HG02798 (cell line): Measurements from ENCODE around the gene NXPH1.
A peak's percentile ranks its signal among the peaks of the same experiment; 100 is the strongest.

Source experiments
- ATAC-seq: cut with Tn5 transposase; IDR thresholded peaks from one replicate; pipeline ENCODE4 v1.9.1; 2021; ENCODE audit warnings: mild to moderate bottlenecking; ENCODE audit not compliant: unreplicated experiment, poor library complexity

The NXPH1 gene

DNA sequence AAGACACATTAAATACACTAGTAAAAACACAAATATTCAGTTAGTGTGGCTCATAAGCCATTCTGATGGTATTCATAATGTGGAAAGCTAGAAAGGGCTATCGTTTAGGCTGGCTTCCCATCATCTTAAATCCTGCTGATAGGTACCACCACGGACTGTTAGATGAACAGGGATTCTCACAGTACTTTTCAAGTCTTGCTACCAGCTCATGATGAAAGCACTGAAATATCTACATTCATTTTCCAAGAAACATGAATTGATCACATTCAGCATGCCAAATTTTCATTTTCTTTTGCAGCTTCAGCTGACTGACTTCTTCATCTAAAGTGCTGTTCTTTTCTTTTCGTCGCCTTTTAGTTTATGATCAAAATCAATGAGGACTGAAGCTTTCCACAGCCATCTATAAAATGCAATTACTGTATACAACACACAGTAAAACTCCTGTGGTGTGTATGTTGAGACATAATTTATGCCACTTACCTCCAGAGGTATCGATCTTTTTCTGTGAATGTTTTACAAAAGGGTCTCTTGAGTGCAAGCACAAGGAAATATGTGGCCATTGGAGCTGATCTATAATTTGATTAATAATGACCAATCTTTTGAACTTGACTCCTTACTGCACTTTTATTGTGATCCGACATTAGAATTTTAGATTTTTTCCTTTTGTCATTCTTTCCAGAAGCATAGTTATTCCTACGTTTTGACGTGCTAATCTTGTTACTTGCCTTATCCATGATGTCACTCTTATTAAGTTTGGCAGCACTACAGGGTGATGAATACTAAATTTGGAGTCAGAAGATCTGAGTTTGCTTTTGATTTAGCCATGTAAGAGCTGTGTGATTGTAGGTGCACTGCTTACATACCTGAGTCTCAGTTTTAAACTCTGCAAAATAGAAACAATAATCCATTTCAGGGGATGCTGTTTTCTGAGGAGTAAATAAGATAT, 58.4 kb downstream of the NXPH1 start:
- ATAC-seq: no peak

DNA sequence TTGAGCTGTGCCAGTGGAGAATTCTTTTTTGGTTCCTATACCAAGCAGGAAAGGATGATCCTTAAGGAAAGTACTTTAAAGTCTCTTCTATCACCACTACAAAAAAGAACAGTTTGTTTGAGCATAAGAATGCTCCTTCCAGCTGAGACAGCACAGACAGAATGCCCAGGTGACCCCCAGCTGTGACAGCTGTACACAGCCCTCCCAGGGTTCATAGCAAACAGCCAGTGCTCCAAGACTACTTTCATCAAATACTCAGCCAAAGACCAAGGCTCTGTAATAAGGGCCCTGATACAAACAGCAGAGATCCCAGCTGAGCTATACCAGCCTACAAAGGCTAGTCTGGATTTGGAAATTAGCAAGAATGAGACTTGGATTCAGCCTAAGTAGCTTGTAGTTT, 65.7 kb downstream of the NXPH1 start:
- ATAC-seq: no peak

DNA sequence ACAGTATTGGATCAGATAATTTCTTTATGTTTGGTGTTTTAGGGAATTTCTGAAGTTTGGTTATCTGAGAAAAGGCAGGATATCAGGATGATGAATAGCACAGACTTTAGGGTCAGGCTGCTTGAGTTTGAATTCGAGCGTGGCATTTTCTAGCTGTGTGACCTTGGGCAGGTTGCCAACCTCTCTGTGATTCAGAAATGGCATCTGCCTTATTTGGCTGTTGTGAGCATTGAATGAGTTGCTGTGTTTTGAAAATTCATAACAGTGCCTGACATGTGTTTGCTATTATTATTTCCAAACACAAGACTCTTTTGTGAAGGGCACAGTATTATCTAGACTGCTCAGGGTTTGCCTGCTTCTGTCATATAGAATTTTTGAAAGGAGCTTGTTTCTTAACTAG, 66.9 kb downstream of the NXPH1 start:
- no peak for ATAC-seq

DNA sequence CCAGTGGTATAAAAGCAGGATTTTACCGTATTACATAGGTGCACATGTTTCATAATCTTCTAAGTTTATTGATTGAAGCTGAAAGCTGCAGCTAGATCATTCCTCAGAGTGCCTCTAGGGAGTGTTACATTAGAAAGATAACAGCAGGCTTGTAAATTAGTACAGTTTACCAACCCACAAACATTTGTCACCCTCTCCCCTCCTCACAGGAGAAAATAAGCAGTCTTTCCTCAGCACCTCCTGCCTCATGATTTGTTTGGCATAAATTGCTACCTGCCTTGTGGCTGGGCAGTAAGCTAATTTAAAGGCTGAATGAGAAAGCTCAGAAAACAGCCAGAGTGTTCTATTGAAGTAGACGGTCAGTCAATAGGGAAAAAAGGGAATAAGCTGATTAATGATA, 74.2 kb downstream of the NXPH1 start:
- no peak for ATAC-seq

DNA sequence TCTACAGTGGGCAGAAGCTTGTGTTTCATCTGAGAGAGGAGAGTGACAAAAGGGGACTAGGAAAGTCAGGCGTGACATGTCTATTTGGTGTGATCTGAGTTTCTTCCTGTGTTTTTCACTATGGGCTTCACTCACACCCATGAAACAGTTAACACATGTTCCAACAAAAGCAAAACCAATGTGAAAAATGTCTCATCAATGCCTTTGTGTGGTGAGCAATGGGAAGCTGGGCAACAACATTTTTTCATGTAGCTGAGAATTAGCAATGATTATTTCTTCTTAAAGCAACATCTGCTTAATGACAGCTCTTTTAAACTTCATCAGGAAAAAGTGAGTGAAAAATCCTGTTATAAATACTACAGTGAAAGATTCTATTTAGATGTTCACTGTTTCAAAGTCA, 76.2 kb downstream of the NXPH1 start:
- no peak for ATAC-seq

DNA sequence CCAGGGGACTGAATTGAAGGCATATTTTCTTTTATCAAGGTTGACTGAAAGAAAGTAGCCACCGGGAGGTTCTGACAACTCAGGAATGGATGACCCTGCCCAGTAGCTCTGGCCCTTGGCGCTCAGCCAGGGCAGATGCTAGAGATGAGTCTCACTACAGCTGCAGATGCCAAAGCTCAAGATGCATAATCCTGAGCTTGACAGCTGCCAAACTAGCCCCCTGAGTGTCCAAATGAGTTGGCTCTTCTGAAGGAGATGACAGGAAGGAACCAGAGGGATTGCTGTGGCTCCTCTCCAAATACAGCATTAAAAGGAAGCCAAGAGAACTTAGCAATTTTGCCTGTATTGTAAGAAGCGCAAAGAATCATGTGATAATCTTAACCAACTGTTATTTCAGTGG, 78.4 kb downstream of the NXPH1 start:
- ATAC-seq: no peak

DNA sequence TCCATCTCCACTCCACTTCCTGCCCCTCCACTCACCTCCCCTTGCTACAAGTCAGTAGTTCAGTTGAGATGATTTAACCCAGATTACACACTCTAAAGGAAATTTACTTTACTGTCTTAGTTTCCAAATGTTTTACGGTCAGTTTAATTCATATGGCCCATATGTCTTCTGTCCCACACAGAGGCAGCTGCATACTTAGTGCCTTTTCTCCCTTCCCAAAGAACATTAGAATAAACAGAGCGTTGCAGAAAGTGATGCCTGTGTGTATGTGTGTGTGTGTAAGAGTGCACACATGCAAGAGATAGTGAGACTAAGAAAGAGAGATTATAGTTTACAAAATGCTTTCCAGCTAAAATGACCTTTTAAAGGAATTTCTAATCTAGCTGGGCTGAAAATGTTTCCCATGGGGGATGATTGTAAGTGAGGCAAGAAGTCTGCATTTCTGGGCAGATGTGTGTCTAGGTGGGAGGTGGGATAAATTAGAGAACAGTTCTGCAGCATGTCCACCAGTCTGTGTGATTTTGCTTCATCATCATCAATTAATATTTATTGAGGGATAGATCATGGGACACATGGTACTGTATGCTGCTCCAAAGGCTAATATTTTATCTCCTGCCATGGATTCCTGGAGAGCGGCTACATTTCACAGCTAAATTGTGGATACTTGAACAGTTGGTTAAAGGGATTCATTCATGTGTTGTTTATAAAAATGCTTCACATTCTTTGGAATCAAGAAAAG, 81.5 kb downstream of the NXPH1 start:
- no peak for ATAC-seq

DNA sequence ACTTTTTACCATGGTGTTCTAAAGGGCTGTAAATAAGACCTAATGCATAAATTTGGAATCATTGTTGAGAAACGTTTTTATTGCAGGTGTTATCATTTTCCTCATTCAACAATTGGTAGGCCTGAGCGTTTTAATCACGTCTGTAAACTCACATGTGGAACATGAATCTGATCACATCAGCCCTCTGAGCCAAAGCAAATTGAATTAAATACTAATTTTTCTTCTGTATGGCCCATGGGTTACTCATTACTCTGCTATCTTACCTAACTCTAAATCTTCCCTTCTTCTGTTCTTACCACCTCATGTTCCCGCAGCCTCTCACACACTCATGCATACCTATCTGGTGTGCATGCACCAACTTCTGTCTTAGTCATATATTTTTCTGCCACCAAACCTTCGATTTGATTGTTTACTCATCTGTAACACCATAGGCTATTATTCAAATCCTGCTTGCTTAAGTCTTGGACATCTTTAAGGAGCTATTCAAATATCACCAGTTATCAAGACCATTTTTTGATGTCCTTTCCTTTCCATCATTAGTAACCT, 82.3 kb downstream of the NXPH1 start:
- no peak for ATAC-seq

DNA sequence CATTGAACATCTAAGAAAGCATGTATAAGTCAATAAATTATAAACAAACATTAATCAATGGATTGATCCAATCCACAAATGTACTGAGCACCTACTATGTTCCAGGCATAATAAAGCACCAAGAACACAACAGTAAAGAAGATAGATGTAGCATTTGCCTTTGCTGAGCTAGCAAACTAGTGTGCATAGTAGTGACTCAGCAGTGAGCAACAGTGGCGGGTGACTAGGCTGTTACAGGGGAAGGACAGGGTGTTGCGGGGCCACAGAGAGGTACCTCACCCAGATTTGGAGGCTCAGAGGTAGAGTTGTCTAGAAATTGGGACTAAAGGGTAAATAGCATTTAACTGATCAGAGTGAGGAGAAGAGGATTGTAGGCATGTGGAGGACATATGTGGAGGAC, 83.6 kb downstream of the NXPH1 start:
- no peak for ATAC-seq

DNA sequence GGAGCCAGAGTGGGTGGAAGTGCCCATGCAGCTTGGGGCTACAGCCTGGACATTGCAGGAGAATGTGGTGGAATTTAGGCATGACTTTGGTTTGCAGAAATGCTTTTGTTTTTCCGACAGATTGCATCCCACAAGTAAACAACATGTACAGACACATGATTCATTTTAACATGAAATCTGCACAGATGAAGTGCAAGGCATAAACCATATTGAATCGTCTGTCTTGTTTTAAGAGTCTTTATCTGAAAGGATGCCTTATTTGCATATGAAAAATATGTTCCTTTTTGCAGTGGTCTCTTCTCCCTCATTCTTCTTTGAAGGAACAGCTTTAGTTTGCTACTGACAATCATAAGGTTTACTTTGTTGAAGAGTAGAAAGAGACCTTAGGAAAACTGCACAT, 94.9 kb downstream of the NXPH1 start:
- ATAC-seq: no peak

DNA sequence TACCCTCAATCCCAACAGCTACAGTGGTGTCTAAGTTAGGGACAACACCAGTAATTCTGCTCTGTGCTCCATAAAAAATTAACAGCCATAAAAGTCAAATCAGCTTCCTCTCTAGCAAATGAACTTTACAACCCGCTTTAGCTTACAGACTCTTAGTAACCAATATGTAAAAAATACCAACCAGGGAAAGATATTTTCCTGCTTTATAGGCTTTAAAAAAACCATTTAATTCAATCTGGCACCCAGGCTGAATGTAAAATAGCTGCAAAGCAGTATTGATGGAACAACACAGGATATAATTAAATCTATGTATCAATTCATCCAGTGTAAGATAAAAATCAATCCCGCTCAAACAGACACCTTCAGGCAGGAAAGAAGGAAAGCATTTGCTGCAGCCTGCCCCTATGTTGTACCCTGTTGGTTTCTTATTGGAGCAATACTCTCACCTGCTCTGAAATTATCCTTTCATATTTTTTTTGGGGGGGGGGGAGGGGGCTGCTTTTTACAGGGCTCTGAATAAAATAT, 98.6 kb downstream of the NXPH1 start:
- no peak for ATAC-seq

DNA sequence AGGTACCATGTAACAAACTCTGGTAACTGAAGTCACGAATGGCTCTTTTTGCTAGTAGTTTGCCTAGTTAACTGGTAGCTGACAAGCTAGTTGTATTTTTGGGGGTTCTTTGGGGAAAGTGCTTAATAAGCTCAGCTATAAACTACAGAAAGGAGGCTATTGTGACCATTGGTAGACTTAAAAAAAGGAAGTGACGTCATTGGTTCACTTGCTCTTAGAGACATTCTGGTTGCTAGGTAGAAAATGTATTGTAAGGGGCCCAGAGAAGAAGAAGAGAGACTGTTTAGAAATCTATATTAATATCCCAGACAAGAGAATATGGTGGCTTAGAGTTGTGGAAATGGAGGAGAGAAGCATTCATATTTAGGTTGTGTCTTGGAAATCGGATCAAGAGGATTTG, 103.0 kb downstream of the NXPH1 start:
- peak; percentile 77 for ATAC-seq

DNA sequence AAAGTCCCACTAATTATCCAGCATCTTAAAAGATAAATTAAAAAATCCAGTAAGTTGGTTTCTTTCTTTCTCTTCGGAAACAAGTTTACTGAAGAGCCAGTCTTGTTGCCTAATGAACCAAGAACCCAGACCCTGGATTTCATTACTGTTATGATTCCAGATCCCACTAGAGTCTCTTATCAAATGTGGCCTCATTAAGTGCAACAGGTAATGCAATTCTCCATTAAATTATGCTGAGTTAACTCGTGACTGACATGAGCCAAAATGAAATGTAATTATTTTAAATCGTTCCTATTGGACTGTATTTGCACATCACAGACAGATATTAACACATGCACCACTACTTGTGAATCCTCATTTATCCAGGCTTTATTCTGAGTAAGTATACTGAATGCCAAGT, 115.6 kb downstream of the NXPH1 start:
- ATAC-seq: no peak

DNA sequence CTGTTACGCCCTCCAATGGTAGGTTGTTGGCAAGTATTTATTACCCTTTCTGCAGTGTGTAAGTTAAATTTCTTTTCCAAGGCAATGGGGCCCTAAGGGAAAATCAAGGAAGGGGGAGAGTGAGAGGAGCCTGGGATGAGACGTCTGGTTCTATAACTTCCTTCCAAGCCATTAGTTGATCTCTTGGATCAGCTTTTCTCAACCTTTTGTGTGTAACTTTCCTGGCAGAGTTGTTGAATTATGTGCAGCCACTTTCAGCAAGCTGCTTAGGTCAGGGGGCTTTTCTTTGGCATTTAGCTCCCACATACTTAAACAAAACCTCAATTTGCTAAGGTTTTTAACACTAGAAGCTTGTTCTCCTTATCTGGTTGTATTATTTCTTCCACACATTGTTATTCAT, 127.1 kb downstream of the NXPH1 start:
- ATAC-seq: no peak

DNA sequence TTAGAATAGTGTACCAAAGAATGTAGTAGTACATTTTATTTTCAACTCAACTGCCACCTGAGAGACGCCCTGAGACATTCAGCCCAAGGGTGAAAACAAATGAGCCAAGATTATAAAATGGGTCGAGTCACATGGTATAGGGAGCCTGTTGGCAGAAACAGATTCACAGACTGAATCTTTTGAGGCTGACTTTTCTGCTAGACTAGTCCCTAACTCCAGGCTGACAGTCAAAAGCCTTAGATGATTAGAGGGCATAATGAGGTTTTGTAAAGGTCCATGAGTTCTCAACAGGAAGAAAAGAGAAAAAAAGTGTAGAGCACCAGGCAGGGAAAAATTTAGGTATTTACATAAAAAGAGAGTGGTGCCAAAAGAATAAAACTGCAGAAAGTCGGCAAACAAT, 128.0 kb downstream of the NXPH1 start:
- no peak for ATAC-seq

DNA sequence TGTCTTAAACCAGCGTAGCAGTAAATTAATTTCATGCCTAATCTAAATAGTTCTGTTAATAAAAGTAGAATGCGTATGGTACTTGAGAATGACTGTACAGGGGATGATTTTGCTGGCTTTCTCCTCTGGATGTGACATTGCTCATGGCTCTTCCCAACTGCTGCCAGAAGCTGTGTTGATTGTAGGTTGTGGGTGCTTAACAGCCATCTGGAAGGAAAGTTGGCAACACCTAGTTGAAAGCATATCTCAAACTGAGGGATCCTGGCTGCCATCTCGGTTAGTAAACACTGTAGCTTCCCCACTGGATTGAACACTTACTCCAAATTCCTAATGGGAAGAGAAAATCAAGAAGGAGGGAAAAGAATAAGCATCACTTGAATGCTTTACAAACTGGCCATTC, 130.9 kb downstream of the NXPH1 start:
- ATAC-seq: no peak

DNA sequence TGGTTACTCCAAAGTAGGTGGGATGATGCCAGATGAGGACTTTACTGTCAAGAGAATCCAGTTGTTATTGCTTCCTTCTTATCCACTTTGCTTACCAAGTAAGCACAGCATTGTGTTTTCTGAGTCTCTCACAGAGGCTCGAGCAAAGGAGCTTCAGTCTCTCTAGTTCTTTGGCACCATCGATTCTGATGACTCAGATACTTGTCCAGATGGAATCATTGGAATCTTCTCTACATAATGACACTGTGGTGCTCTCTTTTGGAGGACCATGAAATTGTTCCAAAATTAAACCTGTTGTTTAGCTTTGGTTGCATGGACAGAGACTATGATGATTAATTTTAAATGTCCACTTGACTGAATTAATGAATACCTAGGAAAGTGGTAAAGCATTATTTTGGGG, 132.6 kb downstream of the NXPH1 start:
- ATAC-seq: no peak

DNA sequence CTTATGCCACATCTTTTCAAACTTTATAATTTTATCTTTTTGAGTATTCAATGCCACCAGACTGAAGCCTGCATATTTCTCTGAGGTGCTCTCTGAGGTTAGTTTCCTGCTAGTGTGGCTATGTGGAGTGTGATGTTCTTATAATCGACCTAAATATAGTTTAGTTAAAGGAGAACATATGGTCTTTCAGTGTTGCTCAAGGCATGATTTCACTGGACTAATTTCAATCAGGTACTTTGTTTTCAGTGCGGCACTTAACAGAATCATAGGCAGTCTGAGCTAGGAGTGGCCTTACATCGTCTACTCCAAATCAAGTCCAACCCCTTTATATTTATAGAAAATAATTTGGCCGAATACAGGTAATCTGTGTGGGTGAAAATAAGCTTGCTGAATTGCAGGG, 134.2 kb downstream of the NXPH1 start:
- no peak for ATAC-seq

DNA sequence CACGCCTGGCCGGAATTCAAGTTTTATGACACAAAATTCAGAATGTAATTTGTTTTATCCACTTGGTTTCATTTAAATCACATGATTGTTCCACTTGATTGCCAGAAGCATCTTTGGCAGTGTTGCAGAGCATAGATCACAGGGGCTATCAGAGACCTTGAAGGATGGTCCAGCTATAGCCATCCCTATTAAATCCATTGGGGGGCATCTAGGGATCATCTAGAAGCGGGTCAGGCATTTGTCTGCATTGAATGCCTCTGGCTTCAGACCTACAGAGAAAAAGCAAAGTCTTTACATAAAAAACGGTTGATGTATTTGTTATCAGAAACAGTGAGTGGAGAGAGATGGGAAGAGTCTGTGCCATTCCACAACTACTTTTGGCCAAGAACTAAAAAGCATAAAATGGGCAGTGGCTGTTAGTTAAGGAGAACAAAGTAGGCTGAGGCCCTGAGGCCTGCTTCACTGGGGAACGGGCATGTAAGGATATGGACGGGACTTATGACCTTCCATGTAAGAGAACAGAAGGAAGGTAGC, 146.3 kb downstream of the NXPH1 start:
- ATAC-seq: no peak

DNA sequence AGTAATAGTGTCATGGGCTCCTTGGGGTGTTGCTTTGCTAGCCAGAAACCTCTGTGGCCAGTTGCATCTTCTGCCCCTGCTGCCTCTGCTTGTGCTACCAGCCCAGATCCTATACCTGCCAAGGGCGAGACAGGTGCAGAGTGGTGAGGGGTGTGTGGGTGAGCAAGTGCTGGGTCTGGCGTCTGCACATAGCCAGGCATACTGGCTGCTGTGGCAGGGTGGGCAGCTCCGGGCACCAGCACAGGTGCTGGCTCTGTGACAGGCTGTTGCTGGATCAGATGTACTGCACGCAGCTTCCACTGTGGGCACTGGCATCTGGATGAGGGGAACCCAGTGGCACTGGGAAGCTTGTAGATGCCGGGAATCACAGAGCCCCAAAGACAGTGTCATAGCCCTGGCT, 148.4 kb downstream of the NXPH1 start:
- no peak for ATAC-seq

DNA sequence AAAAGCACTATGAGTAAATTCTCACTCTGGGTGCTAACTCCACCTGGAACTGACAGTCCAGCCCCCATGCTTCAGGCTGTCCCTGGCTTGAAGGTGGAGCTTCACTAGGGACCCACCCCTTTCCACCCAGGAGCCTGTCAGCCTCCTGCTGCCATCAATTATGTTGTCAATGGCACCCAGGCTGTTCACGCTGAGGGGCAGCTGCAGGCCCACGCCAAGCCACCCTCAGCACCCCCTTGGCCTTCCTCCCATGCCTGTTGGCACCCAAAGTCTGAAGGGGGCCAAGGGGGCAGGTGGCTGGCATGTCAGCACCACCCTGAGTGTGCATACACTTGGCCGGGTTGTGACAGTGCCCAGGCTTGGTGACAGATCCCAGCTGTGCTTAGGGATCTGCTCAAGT, 149.3 kb downstream of the NXPH1 start:
- no peak for ATAC-seq
